ENCODE data around the gene ZC3H11A.

DNA sequence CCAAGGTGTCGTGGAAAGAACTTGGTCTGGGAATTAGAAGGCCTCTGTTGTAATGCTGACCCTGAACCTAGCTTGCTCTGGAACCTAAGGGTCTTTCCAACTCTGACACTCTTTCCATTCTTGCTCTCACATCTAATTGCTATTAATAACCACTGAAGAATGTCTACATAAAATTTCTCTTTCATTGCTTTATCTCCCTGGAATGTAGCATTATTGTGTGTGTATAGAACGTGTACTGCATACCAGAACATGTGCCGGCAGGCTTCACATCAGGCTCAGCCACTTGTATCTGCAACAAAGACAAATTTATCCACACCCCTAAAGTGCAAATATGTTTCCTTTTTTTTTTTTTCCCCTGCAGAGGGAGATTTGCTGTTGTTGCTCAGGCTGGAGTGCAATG, 44.4 kb upstream of the ZC3H11A start:
- TF ChIP-seq POLR2A (IDR thresholded peaks at IDR 0.05), result no peak
- TF ChIP-seq, protein P1, sequence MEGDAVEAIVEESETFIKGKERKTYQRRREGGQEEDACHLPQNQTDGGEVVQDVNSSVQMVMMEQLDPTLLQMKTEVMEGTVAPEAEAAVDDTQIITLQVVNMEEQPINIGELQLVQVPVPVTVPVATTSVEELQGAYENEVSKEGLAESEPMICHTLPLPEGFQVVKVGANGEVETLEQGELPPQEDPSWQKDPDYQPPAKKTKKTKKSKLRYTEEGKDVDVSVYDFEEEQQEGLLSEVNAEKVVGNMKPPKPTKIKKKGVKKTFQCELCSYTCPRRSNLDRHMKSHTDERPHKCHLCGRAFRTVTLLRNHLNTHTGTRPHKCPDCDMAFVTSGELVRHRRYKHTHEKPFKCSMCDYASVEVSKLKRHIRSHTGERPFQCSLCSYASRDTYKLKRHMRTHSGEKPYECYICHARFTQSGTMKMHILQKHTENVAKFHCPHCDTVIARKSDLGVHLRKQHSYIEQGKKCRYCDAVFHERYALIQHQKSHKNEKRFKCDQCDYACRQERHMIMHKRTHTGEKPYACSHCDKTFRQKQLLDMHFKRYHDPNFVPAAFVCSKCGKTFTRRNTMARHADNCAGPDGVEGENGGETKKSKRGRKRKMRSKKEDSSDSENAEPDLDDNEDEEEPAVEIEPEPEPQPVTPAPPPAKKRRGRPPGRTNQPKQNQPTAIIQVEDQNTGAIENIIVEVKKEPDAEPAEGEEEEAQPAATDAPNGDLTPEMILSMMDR (IDR thresholded peaks at IDR 0.05), result peak in 2 of 6 experiments; percentile 42 to 49
